GM18951 (cell line): ENCODE results near the gene ARHGAP4.

Experiments
- POLR2A ChIP-seq: IDR thresholded peaks from 4 replicates; pipeline ENCODE4 v1.6.1; 2011; ENCODE audit warnings: mild to moderate bottlenecking; ENCODE audit not compliant: insufficient read length, insufficient read depth; ENCODE audit errors: extremely low read depth
- in situ Hi-C: fragments of 300-500 bp; cut with MboI; formaldehyde crosslinking; loops from one replicate; pipeline ENCODE4 v1.12.0; 2022; ENCODE audit warnings: low sequenced_read_pairs, mixed read lengths, inconsistent platforms; ENCODE audit not compliant: unreplicated experiment

ARHGAP4 gene

DNA sequence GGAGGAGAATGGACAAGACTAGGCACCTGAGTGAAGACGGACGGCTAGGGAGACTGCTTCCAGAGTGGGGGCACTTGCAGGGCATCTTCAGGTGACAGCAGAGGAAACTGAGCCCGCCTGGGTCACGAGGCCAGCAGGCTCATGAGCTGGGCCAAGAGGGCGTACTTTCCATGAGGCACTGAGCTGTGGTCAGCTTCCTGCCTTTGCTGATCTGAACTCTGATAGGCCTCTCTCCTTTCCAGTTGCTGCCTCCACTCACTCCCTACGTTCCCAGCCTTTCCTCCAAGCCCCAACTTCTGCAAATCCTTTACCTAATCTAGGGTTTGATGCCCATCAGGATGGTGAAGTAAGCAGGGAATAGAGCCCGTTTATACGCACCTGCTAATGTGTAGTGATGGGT lies 38.7 kb downstream of the ARHGAP4 start:
- no peak for TF ChIP-seq POLR2A
- in situ Hi-C loops, result no loop called here

DNA sequence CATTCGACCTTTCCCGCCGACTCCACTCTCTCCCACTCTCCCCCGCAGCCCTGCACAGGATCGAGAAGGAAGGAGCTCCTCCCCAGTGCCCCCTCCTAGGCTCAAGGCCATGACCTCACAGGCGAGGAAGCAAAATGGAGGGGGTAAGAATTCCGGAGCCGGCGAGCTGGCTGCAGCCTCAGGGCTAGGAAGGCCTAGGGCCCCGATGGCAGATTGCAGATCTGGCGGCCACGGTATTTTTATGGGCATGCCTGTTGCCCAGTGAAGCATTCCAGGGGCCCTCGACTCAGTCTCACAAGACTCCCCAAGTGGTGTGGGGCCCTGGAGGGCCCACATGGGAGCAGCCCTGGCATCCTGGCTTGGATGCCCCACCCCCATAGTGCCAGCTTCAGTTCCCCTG lies 39.1 kb downstream of the ARHGAP4 start:
- in situ Hi-C loops, result no loop called here
- no peak for TF ChIP-seq POLR2A

DNA sequence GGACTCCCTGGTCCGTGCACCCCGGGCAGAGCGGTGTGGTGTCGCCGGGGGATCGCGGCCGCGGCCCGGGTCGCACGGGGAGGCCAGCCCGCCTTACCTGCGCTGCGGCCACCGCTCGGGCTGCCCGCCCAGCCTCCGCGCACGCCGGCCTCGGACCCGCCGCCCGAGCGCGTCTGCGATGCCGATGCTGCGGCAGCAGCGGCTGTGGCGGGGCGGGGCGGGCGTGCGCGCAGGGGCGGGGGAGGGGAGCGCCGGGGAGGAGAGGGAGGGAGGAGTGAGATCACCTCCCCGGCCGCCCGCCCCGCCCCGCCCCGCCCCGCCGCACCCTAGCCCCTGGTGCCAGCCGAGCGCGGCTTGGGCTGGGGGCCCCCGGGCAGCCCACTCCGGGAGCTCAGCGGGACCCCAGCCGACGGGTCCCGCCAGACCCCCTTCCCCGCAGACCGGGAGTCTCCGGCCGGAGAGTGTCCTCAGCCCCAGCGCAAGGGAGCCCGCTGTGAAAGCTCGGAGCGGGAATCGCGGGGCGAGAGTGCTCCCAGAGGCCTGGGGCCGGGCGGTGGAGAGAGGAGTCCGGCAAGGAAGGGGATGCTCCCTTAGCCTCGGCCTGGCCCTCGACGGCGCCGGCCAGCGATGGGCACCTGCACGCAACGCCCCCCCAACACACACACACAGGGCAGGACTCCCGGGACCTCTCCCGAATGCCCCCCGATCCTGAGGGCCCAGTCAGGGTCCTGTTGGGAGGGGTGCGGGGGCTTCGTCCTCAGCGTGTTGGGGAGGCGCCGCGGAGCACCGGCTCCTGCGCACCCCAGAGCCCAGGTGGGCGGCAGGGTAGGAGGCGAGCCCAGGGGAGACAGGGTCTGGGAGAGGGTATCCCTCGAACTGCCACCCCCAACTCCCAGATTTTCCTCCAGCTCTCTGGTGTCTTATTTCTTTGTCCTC lies 39.8 kb downstream of the ARHGAP4 start, which contains the start of gene L1CAM:
Gene L1CAM, minus strand, starts transcription at position 206 of the 936 bp plus-strand sequence. CDS start 10,337 bp downstream, outside the sequence.
- in situ Hi-C loops, result no loop called here
- TF ChIP-seq POLR2A, result no peak

DNA sequence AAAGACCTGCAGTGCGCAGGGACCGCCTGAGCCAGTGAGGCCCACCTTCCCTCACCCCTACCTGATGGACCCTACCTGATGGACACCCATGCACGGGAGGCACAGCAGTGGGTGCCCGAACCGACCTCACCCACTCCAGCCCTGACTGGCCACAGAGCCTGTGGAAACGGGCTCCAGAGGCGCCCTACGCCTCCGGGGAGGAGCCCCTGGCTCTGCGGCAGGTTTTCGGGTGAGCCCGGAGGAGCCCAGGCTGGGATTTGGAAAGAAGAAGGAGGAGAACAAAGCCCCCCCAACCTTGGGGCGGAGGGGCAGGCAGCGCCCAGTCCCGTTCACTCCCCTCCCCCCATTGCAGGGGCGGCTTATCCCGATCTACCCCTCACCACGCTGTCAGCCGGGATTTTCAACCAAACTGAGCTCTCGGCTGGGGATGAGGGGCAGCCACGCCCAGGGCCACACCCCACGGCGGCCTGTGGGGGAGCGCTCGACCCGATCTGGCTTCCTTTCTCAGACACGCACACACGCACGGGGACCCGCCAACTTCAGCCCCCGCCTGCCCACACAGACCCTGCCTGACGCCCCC lies 40.8 kb downstream of the ARHGAP4 start:
- in situ Hi-C loops, result no loop called here
- TF ChIP-seq POLR2A, result no peak

DNA sequence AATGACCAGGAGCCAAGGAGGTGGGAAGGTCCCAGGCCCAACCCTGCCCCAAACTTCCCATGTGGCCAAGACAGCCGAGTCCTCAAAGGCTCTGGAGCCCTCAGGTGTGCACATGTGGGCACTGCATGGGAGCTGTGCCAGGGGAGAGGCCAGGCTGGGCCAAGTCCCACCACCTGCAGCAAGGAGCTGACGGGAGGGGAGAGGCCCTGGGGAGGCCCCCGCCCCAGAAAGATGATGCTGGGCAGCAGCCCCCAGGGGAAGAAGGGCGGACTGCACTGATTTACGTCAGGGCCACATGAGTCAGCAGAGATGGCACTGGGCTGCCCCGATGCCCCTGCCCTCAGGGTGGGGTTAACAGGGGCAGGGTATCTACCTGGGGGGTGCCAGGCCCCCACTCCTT lies 41.5 kb downstream of the ARHGAP4 start:
- in situ Hi-C loops, result no loop called here
- TF ChIP-seq POLR2A, result no peak

DNA sequence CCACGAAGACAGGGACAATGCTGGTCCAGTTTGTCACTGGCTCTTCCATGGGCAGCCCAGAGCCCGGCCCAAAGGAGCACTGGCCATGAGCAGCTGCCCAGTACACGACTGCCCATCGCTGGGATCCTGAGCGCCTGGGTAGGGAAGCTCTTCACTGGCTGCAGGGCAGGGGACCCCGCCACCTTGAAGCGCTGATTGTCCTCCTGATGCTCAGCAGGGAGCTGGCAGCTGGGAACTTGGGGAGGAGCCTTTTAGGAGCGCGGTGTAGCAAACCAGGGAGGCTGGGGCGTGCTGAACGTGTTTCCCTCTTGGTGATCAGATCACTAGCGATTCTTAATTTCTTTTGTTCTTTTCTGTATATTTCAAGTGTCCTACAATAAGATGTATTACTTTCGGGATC lies 41.9 kb downstream of the ARHGAP4 start:
- in situ Hi-C loops, result no loop called here
- TF ChIP-seq POLR2A, result no peak

DNA sequence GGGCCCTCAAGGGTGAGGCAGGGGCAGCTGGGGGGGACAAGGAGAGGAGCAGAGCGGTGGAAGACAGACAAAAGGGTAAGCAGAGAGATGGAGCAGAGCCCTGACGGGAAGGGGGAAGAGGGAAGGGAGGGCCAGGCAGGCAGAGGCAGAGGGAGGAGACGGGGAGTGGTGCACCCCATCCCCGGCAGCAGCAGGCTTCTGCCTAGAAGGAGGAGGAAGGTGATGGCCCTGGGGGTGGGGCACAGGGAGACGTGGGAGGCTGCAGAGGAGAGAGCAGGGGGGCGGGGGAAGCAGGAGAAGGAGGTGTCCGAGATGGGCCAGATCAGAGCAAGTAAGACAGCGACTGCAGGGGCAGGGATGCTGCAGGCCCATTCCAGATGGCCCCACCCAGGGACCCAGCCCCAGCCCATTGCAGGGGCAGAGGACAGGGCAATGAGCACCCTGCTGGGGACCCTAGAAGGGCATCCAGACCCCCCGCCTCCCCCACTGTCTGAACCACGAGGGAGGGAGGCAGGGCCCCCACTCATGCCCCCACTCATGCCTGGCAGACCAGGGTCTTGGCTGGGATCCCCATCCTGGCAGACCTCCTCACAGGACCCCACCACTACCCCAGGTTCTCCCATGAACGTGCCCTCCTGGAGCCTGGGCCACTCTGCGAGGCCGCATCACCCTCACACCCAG lies 42.8 kb downstream of the ARHGAP4 start:
- TF ChIP-seq POLR2A, result no peak
- in situ Hi-C loops, result no loop called here

DNA sequence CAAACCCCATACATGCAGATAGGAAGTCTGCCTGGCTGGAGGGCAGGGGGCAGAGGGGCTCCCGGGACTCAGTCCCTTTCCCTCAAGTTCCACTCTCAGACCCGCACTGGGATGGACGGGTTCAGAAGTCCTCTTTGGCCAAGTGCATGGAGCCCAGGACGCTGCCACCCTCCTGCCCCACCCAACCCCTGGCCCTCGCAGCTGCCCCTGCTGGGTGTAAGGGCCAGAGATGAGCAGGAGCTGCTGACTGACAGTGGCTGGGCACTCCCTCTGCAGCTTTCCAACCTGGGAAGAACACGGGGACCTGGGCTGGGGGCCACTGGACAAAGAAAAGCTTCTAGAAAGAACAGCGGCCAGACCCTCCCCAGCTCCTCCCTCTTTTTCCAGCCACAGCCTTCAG lies 43.5 kb downstream of the ARHGAP4 start:
- in situ Hi-C loops, result no loop called here
- no peak for TF ChIP-seq POLR2A

DNA sequence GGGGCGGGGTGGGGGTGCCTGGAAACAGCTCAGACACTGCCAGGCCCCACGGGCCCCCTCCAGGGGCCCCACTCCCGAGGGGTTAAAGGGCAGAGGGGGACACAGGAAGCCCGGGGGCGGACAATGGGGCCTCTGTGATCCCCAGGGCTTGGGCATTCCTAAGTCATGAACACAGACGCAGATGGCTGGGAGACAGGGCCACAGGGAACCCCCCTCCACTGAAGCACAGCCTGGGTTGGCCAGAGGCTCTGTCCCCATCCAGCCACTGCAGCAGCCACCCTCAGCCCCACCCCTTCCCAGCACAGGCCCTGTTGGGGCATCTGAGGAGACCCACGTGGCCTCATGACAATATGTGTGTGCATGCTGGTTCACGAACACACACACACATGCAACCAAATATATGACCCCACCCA lies 44.0 kb downstream of the ARHGAP4 start:
- TF ChIP-seq POLR2A, result no peak
- in situ Hi-C loops, result no loop called here

DNA sequence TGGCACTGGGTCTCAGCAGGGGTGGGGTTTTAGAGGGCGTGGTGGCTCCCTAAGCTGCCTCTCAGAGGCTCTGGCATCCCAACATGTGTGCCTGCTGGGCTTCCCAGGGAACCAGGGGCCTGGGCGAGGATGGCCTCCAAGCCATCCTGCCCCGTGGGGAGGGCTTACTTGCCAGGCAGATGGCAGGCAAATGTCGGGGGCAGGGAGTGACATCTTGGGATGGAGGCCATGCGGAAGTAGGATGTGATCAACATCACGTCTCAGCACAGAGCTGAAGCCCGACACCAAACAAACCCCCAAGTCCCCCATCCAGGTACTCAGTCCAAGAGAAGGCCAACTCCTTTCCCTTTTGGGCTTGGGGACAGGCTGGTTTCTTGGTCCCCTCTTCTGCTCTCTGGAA lies 44.8 kb downstream of the ARHGAP4 start:
- TF ChIP-seq POLR2A, result no peak
- in situ Hi-C loops, result no loop called here

DNA sequence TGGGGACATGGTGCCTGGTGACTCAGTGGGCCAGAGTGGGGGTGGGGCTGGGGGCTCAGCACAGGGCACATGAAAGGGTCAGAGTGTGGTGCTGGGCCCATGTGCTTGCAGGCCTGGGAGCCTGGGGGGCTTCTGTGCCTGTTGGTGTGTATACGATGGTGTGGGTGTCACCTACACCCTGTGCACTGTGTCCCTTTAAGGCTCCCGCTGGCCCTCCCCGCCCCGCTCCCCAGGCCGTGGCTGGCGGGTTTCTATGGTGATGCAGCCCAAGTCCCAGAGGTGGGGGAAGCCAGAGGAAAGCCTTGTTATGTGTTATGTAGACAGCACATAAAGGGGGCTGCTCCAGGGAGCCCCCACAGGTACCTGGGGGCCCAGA lies 45.6 kb downstream of the ARHGAP4 start:
- no peak for TF ChIP-seq POLR2A
- in situ Hi-C loops, result no loop called here

DNA sequence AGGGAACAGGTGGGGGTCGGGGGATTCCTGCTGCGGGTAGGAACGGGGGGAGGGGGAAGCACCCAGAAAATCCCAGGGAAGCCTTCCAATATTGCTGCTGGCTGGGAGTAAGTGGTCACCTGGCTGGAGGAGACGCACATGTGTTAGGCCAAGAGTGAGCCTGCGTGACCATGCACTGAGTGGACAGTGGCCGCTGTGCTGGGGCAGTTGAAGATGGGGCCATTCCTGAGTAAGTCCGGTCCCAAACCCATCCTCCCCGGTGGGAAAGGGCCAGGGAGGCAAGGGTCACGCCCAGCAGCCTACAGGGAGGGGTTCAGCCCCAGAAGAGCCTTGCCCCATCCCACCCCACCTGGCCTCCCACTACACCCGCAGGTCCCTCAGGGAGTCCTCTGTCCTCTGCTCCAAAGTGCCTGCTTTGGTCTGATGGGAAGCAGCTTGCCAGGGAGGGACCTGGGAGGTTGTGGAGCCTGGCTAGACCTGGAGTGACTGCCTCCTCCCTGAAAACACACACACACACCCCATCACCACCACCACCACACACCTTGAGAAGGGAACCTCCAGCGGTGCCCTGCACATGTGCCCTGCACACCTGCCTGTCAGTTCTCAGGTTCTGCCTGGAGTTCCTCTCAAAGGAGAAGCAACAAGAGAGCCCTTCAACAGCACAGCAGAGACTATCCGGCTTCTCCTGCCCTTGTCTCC lies 46.2 kb downstream of the ARHGAP4 start:
- in situ Hi-C loops, result no loop called here
- TF ChIP-seq POLR2A, result no peak
